HG02943 (cell line): ENCODE measurements around the gene KRTAP5-1.
"Not testable (repeated sequence)": the region's sequence is repeated elsewhere in the genome, so short reads cannot be mapped to it uniquely, and the experiment has no call there.

Experiments used
- ATAC-seq: cut with Tn5 transposase; IDR thresholded peaks from one replicate; pipeline ENCODE4 v1.9.1; 2021; ENCODE audit warnings: mild to moderate bottlenecking, low read depth, moderate library complexity; ENCODE audit not compliant: unreplicated experiment

KRTAP5-1 gene, protein sequence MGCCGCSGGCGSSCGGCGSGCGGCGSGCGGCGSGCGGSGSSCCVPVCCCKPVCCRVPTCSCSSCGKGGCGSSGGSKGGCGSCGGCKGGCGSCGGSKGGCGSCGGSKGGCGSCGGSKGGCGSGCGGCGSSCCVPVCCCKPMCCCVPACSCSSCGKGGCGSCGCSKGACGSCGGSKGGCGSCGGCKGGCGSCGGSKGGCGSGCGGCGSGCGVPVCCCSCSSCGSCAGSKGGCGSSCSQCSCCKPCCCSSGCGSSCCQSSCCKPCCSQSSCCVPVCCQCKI

DNA sequence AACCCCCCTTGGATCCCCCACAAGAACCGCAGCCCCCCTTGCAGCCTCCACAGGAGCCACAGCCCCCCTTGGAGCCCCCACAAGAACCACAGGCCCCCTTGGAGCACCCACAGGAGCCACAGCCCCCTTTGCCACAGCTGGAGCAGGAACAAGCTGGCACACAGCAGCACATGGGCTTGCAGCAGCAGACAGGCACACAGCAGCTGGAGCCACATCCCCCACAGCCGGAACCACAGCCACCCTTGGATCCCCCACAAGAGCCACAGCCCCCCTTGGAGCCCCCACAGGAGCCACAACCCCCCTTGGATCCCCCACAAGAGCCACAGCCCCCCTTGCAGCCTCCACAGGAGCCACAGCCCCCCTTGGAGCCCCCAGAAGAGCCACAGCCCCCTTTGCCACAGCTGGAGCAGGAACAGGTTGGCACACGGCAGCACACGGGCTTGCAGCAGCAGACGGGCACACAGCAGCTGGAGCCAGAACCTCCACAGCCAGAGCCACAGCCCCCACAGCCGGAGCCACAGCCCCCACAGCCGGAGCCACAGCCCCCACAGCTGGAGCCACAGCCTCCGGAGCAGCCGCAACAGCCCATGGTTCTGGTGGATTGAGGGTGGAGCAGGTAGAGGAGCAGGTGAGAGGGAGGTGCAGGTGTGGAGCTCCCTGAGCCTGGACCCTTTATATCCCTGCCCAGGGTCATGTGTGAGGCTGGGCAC lies at the start of gene KRTAP5-1:
Gene KRTAP5-1, minus strand, starts transcription at position 623 of the 710 bp plus-strand sequence. Its CDS starts 34 bp downstream, at position 589.
- not testable (repeated sequence) for ATAC-seq

DNA sequence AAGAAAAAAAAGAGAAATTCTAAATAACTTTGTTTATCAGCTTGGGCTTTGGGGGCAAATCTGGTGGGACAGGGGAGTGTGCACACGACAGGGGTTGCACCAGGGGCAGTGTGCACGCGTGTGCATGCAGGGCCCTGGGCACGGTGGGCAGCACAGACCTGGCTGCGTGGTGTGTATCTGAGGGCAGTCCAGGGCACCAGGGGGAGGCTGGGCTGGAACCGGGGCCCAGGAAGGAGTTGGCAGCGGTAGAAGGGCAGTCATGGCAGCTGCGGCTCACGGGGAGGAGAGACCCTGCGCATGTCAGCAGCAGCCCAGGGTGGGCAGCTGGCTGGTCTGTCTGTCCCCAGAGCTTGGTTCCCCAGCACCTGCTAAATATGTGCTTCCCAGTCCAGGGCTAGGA lies 48.8 kb upstream of the KRTAP5-1 start:
- no peak for ATAC-seq

DNA sequence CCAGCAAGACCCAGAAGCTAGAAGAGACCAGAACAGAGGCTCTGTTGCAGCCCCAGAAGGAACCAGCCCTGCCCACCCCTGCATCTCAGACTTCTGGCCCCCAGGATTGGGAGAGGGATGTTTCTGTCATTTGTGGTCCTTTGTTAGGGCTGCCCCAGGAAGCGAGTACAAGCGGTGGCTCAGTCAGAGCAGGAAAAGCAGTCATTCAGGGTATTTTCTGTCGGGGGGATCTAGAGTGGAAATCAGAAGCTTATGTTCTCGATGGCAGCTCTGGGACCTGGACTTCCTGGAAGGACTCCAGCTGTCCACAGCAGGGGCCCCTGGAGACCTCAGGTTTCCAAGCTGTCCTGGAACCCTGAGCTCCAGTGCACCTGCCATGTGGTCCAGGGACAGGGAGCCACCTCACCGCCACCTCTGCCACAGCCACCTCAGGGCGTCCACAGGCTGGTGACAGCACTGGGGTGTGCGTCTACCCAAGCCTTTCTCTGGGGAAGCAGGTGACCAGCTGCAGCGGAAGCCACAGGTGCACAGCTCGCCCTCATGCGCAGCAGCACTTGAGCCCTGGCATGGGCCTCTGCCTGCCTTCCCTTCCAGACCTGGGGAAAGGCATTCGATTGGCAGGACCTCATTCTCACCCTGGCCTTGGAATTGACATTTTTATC lies 47.1 kb upstream of the KRTAP5-1 start:
- ATAC-seq: no peak

DNA sequence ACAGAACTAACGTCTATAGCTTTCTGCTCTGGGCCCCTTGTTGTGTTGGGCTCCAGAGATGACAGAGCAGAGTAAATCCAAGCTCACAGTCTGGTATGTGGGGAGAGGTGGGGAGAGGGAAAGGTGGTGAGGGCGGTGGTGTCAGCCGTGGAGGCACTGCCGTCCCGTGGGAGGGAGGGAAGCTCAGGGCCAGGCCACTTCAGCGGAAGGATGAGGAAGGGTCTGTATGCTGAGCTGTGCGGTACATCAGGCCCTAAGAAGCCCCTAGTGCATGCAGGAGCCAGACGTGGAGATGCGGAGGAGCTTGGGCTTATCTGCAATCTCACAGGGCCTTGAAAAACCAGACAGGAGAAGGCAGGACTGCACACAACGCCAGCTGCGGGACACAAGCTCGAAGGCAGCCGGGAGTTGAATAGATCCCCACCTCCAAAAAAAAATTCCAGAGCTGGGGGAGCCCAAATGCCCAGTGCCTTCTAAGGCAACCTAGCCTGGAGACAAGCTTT lies 46.0 kb upstream of the KRTAP5-1 start:
- no peak for ATAC-seq

DNA sequence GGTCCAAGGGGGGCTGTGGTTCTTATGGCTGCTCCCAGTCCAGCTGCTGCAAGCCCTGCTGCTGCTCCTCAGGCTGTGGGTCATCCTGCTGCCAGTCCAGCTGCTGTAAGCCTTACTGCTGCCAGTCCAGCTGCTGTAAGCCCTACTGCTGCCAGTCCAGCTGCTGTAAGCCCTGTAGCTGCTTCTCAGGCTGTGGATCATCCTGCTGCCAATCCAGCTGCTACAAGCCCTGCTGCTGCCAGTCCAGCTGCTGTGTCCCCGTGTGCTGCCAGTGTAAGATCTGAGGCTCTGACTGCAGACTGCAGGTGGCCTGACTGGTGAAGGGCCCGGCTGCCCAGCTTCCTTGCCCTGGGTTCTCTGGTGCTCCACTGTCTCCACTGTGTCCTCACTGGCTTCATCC lies 45.2 kb upstream of the KRTAP5-1 start:
- no peak for ATAC-seq

DNA sequence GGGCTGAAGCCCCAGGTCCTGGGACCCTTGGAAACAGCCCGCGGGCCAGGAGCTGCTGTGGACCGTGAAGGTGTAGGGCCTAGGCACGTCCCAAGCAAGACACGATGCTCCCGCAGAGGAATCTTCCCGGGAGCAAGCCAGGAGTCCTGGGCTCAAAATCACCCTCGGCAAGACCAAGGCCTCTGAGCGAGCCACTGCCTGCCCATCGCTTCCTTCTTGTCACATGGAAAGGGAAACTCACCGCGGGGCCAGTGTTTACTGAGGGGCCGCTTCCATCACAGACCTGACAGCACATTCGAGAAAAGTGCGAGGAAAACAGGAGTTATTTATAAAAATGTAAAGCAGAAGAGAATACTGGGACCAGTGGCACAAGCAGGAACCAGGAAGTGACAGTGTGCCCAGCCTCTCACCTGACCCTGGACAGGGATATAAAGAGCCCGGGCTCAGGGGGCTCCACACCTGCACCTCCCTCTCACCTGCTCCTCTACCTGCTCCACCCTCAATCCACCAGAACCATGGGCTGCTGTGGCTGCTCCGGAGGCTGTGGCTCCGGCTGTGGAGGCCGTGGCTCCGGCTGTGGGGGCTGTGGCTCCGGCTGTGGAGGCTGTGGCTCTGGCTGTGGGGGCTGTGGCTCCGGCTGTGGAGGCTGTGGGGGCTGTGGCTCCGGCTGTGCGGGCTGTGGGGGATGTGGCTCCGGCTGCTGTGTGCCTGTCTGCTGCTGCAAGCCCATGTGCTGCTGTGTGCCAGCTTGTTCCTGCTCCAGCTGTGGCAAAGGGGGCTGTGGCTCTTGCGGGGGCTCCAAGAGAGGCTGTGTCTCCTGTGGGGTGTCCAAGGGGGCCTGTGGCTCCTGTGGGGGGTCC lies 44.5 kb upstream of the KRTAP5-1 start, which contains the start of gene KRTAP5-5:
Gene KRTAP5-5, plus strand, starts transcription at position 450 of the 860 bp plus-strand sequence. Its CDS starts 66 bp downstream, at position 516.
- no peak for ATAC-seq

DNA sequence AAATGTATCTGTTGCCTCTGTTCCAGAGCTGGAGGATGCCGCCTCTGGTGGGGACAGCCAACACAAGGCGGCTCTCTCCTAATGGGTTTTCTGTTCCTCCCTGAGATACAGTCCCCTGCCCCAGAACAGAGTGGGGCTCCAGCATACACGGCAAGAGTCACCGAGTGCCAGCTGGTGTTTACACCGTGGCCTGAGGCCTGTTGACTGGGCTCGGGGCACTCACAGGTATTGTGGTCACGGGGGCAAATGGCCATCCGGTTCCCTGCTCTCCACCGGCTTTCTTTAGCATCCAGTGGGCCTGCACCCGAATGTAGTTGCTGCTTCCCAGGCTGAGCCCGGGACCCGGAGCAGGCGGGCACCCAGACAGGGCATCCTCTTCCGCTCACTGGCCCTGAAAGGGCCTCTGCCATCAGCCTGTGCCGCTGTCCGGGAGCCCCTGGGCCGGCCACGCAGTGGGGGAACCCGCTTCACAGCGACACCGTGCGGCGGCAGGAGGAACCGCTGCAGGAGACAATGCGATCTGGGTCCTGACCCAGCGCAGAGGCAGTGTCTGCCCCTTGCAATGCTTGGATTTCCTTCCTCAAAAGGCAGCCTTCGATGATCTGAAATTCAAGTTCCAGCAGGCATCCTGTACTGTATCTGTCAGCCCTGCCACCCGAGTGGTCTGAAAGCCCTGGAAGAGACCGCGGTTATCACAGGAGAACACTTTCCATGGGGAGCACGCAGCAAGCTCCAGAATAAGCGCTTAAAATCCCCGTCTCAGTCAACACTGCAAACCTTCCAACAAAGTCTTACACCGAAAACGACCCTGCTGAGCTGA lies 43.6 kb upstream of the KRTAP5-1 start:
- ATAC-seq: no peak

DNA sequence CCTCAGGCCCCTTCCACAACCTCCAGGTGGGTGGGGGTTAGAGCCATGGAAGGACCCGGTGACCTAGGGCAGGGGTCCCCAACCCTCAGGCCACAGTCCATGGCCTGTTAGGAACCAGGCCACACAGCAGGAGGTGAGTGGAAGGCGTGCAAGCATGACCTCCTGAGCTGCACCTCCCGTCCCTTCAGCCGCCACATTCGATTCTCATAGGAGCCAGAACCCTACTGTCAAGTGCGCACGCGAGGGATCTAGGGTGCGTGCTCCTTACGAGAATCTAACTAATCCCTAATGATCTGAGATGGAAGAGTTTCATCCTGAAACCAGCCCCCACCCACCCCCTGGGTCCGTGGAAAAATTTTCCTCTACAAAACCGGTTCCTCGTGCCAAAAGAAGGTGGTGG lies 40.5 kb upstream of the KRTAP5-1 start:
- no peak for ATAC-seq

DNA sequence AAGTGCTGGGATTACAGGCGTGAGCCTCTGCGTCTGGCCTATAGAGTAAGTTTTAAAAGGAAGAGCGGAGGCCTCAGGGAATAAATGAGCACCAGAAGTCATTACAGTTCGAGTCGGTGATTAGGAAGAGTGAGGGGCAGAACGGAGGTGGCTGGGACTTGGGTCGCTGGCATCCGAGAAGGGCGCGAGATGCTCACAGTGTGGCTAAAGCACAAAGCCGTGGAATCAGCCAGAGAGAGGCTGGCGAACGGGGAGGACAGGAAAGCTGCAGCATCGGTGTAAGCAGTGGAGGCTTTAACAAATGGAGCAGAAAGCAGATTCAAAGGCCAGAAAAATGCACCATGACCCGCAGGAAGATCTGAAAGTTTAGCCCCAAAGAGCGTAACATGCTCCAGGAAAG lies 39.5 kb upstream of the KRTAP5-1 start:
- ATAC-seq: no peak

DNA sequence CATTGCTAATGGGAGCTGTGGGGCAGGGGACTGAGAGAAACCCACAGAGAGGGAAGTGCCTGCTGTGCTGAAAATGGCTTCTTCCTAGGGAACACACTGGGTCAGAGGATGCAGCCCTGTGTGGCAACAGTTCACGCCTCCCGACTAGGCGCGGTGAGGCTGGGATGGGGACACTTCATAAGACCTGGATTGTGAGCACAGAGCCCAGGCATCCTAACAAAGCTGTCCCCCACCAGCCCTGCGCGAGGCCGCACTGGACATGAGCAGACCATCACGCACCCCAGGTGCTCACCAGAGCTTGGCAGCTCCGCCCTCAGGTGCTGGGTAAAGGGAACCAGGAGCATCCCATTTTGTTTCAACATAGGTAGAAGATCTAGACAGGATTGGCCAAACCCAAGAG lies 38.6 kb upstream of the KRTAP5-1 start:
- ATAC-seq: no peak

DNA sequence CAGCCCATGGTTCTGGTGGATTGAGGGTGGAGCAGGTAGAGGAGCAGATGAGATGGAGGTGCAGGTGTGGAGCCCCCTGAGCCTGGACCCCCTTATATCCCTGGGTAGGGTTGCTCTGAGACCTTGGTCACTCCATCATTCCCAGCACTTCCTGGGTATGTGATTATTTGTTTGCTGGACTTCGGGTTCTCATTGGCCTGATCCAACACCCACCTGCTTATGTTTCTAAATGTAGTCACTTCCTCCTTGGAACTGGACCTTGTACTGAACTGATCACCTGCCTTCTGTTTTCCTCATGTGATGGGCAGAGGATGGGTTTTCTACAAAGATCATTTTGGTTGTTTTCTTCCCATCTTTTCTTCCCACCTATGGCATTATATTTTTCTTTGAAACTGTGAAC lies 37.0 kb upstream of the KRTAP5-1 start, which contains the start of gene KRTAP5-4:
Gene KRTAP5-4, minus strand, starts transcription at position 53 of the 400 bp plus-strand sequence. Its CDS starts 45 bp downstream, at position 8.
- ATAC-seq: no peak

DNA sequence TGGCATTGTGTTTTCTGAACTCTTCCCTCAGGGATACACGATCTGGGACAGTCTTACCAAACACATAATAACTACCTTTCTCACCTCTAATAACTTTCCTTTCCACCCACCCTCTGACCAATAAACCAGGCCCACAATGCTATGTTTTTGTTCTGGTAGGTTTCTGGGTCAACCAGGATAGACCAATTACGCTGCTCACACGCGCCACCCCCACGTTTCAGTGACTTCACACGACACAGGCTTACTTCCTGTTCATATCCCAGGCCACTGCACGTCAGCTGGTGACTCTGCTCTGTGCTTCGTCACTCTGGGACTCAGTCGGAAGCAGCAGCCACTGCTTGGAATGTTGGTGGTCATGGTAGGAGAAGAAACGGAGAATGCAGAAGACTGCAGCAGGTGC lies 34.4 kb upstream of the KRTAP5-1 start:
- ATAC-seq: no peak

DNA sequence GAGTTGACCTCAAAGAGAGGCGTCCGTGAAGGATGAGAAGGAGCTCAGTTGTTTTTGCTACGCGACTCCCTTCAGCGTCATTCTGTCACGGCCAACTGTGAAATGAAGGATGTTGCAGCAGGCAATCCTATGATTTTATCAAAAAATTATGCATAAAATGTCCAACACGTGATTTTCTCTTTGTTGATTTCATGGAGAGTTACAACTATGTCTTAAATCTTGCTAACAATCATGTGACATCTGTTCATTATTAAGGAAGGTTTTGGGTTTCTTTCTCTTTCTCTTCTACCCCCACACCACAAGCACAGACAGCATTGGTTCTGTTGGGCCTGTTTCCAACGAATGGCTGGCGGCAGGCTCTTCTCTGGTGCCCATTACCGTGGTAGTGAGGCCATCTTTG lies 33.1 kb upstream of the KRTAP5-1 start:
- no peak for ATAC-seq

DNA sequence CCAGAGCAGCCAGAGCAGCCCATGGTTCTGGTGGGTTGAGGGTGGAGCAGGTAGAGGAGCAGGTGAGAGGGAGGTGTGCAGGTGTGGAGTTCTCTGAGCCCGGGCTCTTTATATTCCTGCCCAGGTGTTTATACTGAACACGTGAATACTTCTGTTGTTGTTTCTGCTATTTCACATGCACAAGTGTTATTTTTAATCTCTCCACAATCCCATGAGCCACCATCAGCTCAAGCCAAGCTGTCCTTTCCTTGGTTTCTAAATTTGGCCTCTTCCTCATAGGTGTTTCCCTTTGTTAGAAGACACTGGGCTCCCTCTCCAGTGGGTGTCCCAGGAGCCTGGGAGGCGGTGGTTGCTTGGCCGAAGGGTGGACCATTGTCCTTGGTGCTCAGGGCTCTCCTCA lies 23.3 kb upstream of the KRTAP5-1 start, which contains the start of gene KRTAP5-3:
Gene KRTAP5-3, minus strand, starts transcription at position 101 of the 400 bp plus-strand sequence. Its CDS starts 78 bp downstream, at position 23.
- no peak for ATAC-seq

DNA sequence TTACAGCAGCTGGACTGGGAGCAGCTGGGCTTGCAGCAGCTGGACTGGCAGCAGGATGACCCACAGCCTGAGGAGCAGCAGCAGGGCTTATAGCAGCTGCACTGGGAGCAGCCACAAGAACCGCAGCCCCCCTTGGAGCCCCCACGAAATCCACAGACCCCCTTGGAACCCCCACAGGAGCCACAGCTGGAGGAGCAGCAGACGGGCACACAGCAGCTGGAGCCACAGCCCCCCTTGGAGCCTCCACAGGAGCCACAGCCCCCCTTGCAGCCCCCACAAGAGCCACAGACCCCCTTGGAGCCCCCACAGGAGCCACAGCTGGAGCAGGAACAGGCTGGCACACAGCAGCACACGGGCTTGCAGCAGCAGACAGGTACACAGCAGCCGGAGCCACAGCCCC lies 22.8 kb upstream of the KRTAP5-1 start:
- ATAC-seq: not testable (repeated sequence)

DNA sequence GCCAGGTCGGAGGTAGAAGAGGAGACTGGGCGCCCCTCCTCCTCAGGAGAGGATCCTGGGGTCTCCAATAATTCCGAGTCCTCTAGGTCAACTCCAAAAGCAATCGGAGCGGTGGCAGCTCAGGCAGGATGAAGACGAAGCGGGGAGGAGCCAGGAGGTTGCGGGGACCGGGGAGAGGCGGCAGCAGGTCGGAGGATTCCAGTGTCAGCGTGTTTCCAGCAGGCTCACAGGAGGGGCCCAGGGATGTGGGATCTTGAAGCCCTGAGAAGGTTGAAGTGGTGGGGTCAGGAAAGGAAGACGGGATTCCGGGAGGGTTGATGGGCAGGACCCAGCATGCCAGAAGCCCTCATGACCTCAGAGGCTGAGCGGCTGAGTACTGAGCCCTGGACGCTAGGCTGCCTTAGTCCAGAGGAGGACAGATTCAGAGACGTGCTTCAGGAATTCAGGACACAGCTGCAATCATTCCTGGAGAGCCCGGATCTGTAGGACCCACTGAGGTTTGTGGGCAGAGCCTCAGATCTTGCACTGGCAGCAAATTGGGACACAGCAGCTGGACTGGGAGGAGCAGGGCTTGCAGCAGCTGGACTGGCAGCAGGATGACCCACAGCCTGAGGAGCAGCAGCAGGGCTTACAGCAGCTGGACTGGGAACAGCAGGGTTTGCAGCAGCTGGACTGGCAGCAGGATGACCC lies 22.2 kb upstream of the KRTAP5-1 start:
- not testable (repeated sequence) for ATAC-seq

DNA sequence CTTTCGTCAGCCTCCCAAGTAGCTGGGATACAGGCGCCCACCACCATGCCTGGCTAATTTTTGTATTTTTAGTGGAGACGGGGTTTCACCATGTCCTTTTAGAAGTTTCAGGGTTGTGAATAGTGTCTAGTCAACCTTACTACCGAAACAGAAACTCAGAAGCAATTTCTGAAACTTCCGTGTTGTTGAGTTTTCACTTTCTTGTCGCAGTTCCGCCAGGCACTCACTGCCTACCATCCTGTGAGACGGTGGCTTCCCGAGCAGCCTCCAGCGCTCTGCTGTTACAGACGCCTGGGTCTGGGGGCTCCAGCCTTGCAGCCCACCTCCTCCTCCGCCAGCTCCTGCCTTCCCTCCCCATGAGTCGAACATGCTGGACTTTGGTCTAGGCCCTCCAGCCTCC lies 20.8 kb upstream of the KRTAP5-1 start:
- ATAC-seq: peak; percentile 74

DNA sequence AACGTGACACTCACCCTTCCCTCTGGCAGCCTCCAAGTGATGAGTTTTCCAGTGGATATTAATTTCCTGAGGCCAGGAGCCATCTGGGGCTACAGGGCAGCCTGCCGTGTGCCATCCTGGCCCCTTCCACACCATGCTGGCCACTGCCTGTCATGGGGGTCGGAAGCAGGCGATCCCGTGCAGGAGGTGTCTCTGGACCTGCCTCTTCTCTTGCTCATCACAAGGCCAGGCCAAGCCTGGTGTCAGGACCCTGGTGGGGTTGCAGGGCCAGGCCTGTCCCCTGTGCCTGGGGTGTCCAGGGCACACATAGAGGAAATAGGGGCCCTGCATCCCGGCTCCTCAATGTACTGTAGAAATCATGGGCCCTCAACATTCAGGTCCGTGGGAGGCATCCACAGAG lies 19.6 kb upstream of the KRTAP5-1 start:
- ATAC-seq: no peak

DNA sequence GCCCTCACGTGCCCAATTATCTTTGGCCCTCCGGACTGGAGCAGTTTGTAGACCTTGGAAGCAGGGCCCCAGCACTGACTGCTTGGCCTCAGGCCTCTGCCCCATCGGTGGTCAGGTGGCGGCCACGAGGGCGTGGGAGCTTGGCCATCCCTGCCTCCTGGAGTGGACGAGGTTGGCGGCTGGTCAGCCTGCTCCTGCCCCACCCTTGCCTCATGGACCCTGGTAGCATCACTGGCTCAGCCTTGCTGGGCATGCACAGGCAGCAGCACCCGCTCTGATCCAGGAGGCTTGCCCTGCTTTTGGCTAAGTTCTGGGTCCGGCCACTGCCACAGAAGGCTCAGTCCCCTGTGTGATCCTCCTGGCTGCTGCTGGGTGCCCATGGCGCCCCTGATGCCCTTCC lies 19.1 kb upstream of the KRTAP5-1 start:
- no peak for ATAC-seq
